Superior temporal gyrus (tissue), 1 donor: ENCODE measurements around the gene WNT7B.

Experiments
- DNase-seq: peaks from one replicate; pipeline ENCODE4 v3.0.0-alpha.2; 2016; ENCODE audit errors: extremely low spot score

The WNT7B gene

GRCh38 chr22:45971408-45972028, 5.4 kb downstream of the WNT7B start:
- DNase-seq = no peak

- no peak for DNase-seq
Observed at GRCh38 chr22:45970705-45971407, 6.1 kb downstream of the WNT7B start.

- no peak for DNase-seq
Observed at GRCh38 chr22:45969801-45970470, 7.0 kb downstream of the WNT7B start.

- DNase-seq = no peak
Observed at GRCh38 chr22:45969414-45969799, 7.6 kb downstream of the WNT7B start.

GRCh38 chr22:45968751-45969413, 8.1 kb downstream of the WNT7B start:
- DNase-seq = no peak

GRCh38 chr22:45968003-45968650, 8.8 kb downstream of the WNT7B start:
- no peak for DNase-seq

- no peak for DNase-seq
Observed at GRCh38 chr22:45966895-45967365, 10.0 kb downstream of the WNT7B start.

- DNase-seq = no peak
Observed at GRCh38 chr22:45966320-45966894, 10.6 kb downstream of the WNT7B start.

GRCh38 chr22:45965563-45965962, 11.4 kb downstream of the WNT7B start:
- DNase-seq = no peak

GRCh38 chr22:45964926-45965527, 11.9 kb downstream of the WNT7B start:
- DNase-seq = no peak

GRCh38 chr22:45964372-45964771, 12.6 kb downstream of the WNT7B start:
- DNase-seq = no peak

GRCh38 chr22:45963821-45964220, 13.1 kb downstream of the WNT7B start:
- DNase-seq = no peak

GRCh38 chr22:45962756-45963324, 14.1 kb downstream of the WNT7B start:
- DNase-seq = no peak

- no peak for DNase-seq
Observed at GRCh38 chr22:45962434-45962718, 14.6 kb downstream of the WNT7B start.

- DNase-seq = no peak
Observed at GRCh38 chr22:45961679-45962433, 15.1 kb downstream of the WNT7B start.

- no peak for DNase-seq
Observed at GRCh38 chr22:45960477-45961386, 16.2 kb downstream of the WNT7B start.

GRCh38 chr22:45959719-45960476, 17.1 kb downstream of the WNT7B start:
- no peak for DNase-seq

GRCh38 chr22:45958971-45959370, 18.0 kb downstream of the WNT7B start:
- DNase-seq = no peak
